NCI-H524 (cell line): ENCODE data around the gene GPC6.
A peak's percentile ranks its signal among the peaks of the same experiment; 100 is the strongest.
"Not testable (repeated sequence)": the region's sequence is repeated elsewhere in the genome, so short reads cannot be mapped to it uniquely, and the experiment has no call there.

Experiments used
- DNase-seq, 2 experiments: peaks; one replicate each; lab custom pipeline; 2025; lab: John Stamatoyannopoulos, UW

The GPC6 gene

GRCh38 chr13:93318534-93319254 is 92.1 kb downstream of the GPC6 start:
- no peak for DNase-seq

GRCh38 chr13:93320942-93321341 is 94.3 kb downstream of the GPC6 start:
- no peak for DNase-seq

- DNase-seq = not testable (repeated sequence)
These were observed 97.3 kb downstream of the GPC6 start for GRCh38 chr13:93323880-93324279.

GRCh38 chr13:93325303-93326233 is 99.0 kb downstream of the GPC6 start:
- DNase-seq = peak in 1 of 2 experiments; percentile 17

- no peak for DNase-seq
These were observed 99.7 kb downstream of the GPC6 start for GRCh38 chr13:93326234-93326811.

- no peak for DNase-seq
These were observed 102.3 kb downstream of the GPC6 start for GRCh38 chr13:93328943-93329342.

- no peak for DNase-seq
These were observed 110.1 kb downstream of the GPC6 start for GRCh38 chr13:93336728-93337127.

- DNase-seq = no peak
These were observed 111.4 kb downstream of the GPC6 start for GRCh38 chr13:93338030-93338429.

GRCh38 chr13:93338906-93339305 is 112.3 kb downstream of the GPC6 start:
- no peak for DNase-seq

GRCh38 chr13:93339550-93339949 is 112.9 kb downstream of the GPC6 start:
- DNase-seq = no peak

- DNase-seq = no peak
These were observed 114.9 kb downstream of the GPC6 start for GRCh38 chr13:93341517-93341916.

GRCh38 chr13:93343097-93343496 is 116.5 kb downstream of the GPC6 start:
- peak; percentile 63 to 89 for DNase-seq

GRCh38 chr13:93344048-93344705 is 117.6 kb downstream of the GPC6 start:
- DNase-seq = peak in 1 of 2 experiments; percentile 6

- DNase-seq = peak in 1 of 2 experiments; percentile 8
These were observed 118.4 kb downstream of the GPC6 start for GRCh38 chr13:93345024-93345423.

GRCh38 chr13:93345770-93346169 is 119.2 kb downstream of the GPC6 start:
- DNase-seq = no peak

GRCh38 chr13:93352616-93353015 is 126.0 kb downstream of the GPC6 start:
- DNase-seq = no peak

- no peak for DNase-seq
These were observed 128.5 kb downstream of the GPC6 start for GRCh38 chr13:93355094-93355493.

GRCh38 chr13:93356469-93356868 is 129.9 kb downstream of the GPC6 start:
- no peak for DNase-seq

- DNase-seq = peak in 1 of 2 experiments; percentile 3
These were observed 133.4 kb downstream of the GPC6 start for GRCh38 chr13:93360021-93360420.

GRCh38 chr13:93361703-93362102 is 135.1 kb downstream of the GPC6 start:
- DNase-seq = no peak

- DNase-seq = no peak
These were observed 137.6 kb downstream of the GPC6 start for GRCh38 chr13:93364166-93364565.

GRCh38 chr13:93368296-93368695 is 141.7 kb downstream of the GPC6 start:
- no peak for DNase-seq
